SK-N-MC (cell line): ENCODE results near the gene CLIP4.

Experiments used
- EZH2 ChIP-seq: fragments of 200-600 bp; sonication (generic); IDR thresholded peaks from one replicate; pipeline ENCODE4 v1.6.1; 2017; ENCODE audit warnings: antibody characterized with exemption
- POLR2AphosphoS5 ChIP-seq: IDR thresholded peaks from 2 replicates; pipeline ENCODE4 v1.6.1; 2012; ENCODE audit warnings: mild to moderate bottlenecking, low read depth, low read length, borderline replicate concordance

DNA sequence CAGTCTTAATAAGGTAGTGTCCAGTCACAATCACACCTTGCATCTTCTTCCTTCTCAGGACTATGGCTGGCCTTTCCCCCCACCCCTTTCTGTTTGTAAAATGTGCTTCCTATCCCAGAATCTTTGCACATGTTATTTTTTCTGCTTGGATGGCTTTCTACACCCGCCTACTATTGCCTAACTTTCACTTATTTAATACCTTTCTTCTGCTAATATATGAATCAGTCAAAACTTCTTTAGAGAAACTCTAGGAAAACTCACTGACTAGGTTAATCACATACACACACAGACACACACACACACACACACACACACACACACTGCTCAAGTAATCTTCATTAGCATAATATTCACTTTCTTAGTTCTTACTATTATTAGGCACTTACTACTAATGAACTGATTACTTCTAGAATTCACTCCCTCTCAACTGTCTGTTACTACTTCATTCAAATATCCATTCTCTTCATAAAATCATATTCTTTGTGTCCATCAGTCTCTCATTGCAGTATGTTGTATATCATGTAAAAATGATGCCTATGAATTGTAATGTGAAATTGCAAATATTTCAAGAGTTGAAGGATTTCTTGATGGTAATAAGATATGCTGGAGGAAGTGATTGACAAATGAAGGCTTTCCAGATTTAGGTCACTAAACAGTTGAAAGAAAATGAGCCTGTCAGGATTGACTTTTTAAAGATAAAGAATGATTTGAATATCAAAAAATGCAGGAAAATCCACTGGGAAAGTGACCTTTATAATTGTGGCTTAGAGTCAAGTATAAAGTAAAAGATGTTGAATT is 51.2 kb downstream of the CLIP4 start:
- TF ChIP-seq POLR2AphosphoS5 (no peak), EZH2 (no peak)
